Fibroblast of gingiva (primary cell): ENCODE data around the gene TBC1D3H.
"Not testable (repeated sequence)": the region's sequence is repeated elsewhere in the genome, so short reads cannot be mapped to it uniquely, and the experiment has no call there.

Source experiments
- DNase-seq: peaks from one replicate; pipeline ENCODE4 v3.0.0-alpha.2; 2011; ENCODE audit warnings: low read depth

TBC1D3H gene

DNA sequence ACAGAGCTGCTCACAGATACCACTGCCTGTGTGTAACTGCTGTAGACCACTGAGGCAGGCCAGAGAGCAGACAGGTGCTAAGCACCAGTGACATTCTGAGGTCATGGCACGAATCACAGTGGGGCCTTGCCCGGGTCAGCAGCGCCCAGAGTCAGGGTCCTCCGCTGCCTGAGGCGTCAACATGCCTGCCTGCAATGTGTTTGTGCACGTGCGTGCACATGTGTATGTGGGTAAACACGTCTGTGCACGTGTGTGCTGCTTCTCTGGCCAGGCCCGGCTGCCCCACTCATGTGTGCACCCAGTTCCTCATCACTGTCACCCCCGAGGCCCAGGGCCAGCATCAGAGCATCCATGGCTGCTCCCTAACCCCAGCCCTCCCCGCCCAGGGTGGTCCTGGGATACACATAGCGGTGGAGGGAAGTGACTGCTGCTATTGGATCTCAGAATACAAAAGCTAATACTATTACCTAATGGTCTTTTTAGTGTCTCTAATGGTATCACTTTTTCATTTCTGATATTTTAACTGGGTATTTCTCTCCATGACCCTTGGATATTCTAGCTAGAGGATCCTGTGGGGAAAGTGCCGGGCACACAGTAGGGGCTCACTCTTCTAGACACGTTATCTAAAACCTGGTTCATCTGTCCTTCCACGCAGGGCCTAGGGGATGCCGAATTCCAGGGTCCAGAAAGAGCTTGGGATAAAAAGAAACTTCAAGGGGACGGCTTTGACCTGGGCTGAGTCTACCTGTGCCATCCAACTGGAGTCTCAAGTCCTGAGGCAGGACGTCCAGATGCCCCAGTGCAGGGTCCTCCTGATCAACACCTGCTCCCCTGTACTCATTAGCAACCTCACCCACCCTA lies at the start of gene TBC1D3H:
TBC1D3H (minus strand) TSS at position 51 of the 861 bp plus-strand sequence. CDS start 1,540 bp downstream, outside the sequence.
- not testable (repeated sequence) for DNase-seq

DNA sequence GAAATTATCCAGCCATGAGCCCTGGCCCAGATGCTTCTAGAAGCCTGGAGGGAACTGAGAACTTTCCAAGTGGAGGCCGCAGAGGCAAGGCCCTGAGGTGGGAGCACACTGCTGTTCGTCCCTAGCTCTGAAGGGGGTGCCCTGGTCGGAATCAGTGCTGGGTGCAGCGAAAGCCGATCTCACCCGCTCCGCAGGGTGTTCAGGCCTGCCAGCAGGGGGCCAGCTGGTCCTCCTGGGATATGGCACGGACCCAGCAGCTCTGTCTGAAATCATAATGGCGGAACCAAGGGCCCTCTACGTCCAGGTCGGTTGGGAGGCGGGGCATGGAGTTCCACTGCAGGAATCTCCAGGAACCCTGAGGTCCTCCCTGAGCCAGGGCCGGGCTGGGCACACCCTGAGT lies 40.7 kb upstream of the TBC1D3H start:
- DNase-seq = not testable (repeated sequence)

DNA sequence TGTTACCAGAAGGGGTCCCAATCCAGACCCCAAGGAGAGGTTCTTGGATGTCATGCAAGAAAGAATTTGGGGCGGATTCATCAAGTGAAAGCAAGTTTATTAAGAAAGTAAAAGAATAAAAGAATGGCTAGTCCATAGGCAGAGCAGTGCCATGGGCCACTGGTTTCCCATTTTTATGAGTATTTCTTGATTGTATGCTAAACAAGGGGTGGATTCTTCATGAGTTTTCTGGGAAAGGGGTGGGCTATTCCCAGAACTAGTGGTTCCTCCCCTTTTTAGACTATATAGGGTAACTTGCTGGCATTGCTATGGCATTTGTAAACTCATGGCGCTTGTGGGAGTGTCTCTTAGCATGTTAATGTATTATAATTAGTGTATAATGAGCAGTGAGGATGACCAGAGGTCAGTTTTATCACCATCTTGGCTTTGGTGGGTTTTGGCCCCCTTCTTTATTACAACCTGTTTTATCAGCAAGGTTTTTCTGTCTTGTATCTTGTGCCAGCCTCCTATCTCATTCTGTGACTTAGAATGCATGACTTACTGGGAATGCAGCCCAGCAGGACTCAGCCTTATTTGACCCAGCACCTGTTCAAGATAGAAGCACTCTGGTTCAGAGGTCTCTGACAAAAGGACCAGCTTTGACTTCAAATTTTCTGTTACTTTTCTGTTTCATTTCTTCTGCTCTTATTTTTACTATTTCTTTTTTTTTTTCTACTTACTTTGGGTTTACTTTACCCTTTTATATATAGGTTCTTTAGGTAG lies 27.1 kb upstream of the TBC1D3H start:
- DNase-seq = not testable (repeated sequence)

DNA sequence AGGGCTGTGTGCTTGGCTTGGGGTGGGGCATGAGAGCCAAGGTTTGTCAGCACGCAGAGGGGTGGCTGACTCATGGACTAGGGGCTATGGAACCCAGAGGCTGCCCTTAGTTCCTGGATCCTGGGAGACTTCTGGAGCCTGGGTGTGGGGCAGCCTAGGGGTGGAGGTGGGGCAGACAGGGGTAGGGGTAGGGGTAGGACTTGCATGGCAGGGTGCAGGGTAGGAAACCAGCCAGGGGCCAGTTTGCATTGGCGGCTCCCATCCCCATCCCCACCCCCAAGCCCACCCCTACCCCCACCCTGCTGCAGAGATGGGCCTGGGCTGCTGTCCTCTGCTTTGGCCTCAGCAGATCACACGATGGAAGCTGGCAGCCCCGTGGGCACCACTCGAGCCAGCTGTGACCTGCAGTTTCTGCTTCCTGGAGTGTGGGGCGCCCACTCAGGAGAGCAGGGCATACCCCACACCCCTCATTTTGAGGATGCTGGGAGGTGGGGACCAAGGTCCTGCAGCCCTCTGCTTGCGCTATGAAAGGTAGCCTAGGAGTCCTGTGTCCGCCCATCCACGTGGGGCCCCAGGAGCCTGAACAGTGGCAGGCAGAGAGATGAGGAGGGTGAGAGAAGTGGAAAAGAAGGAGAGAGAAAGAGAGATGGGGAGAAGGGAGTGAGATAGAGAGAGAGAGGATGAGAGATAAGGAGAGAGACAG lies 2.9 kb upstream of the TBC1D3H start:
- DNase-seq = not testable (repeated sequence)

DNA sequence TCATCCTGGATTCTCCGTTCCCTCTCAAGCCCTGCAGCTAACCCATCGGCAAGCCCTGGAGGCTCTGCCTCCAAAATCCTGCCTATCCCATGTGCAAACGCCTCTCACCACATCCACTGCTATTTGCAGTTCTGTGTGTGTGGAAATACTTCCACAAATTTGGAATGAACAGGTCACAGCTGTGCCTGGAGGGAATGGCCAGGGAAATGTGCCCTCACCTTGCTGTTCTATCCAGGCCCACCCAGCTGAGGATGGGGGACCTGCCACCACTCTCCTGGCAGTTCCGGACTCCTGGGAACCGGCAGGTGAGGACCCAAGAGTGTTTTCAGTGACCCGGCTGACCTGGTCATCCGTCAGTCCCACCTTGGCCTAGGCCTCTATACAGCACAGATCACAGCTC lies 12.3 kb downstream of the TBC1D3H start:
- not testable (repeated sequence) for DNase-seq

DNA sequence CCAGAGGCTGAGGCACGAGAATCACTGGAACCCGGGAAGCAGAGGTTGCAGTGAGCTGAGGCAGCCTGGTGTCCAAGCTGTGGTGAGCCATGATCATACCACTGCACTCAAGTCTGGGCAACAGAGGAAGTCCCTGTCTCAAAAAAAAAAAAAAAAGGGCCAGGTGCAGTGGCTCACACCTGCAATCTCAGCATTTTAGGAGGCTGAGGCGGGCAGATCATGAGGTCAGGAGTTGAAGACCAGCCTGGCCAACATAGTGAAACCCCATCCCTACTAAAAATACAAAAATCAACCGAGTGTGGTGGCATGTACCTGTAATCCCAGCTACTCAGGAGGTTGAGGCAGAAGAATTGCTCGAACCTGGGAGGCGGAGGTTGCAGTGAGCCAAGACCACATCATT lies 25.7 kb downstream of the TBC1D3H start:
- DNase-seq = not testable (repeated sequence)
